Caco-2 (cell line): ENCODE measurements around the gene RRAS2. TPM values are rescaled to one million over a fixed set of nuclear protein-coding genes. Genes with fewer than 3 reads are reported as not detected.

Source experiments
- BruUV-seq: library from RNA; stranded (reverse); fragments of 400-500 nt; replicated peaks from 2 replicates; lab custom pipeline; 2021; lab: Mats Ljungman, UMichigan
- CTCF ChIA-PET: fragments of 300-600 bp; sonication (Branson Sonifier 250); formaldehyde crosslinking; loops from one replicate; lab custom pipeline; 2022; ENCODE audit warnings: antibody characterized with exemption; lab: Charles Lee
- POLR2A ChIA-PET: fragments of 300-600 bp; sonication (Branson Sonifier 250); formaldehyde crosslinking; loops from one replicate; lab custom pipeline; 2022; ENCODE audit warnings: antibody characterized with exemption; lab: Charles Lee
- DNase-seq, 2 experiments: peaks; one replicate each; pipeline versions ENCODE4 v3.0.0 to v3.0.0-alpha.2; 2020 to 2022
- H3K27me3 ChIP-seq: replicated peaks from 2 replicates; pipeline ENCODE4 v1.6.0; 2011; ENCODE audit warnings: low read length; ENCODE audit not compliant: control insufficient read depth, insufficient read depth
- H3K36me3 ChIP-seq: 2 replicates; pipeline ENCODE4 v1.5.1; 2011; ENCODE audit warnings: low read length; ENCODE audit not compliant: control insufficient read depth, insufficient read depth
- H3K4me1 ChIP-seq: fragments of 250-450 bp; sonication (Bioruptor Pico); 2 replicates; pipeline ENCODE4 v1.5.1; 2020; ENCODE audit warnings: mild to moderate bottlenecking
- H3K4me3 ChIP-seq: 2 replicates; pipeline ENCODE4 v1.5.1; 2011; ENCODE audit warnings: low read depth, mild to moderate bottlenecking, control low read depth, low read length
- H3K9me3 ChIP-seq: fragments of 250-450 bp; sonication (Bioruptor Pico); 2 replicates; pipeline ENCODE4 v1.5.1; 2020; ENCODE audit warnings: mild to moderate bottlenecking, moderate library complexity
- H3K27ac Mint-ChIP-seq: one replicate; pipeline ENCODE4 v1.8.0; 2022; ENCODE audit warnings: mixed read lengths; ENCODE audit not compliant: unreplicated experiment
- H3K27me3 Mint-ChIP-seq: one replicate; pipeline ENCODE4 v1.8.0; 2022; ENCODE audit warnings: mixed read lengths; ENCODE audit not compliant: insufficient read depth, unreplicated experiment
- H3K36me3 Mint-ChIP-seq: one replicate; pipeline ENCODE4 v1.8.0; 2022; ENCODE audit warnings: mild to moderate bottlenecking, mixed read lengths; ENCODE audit not compliant: insufficient read depth, unreplicated experiment
- H3K4me1 Mint-ChIP-seq: one replicate; pipeline ENCODE4 v1.8.0; 2022; ENCODE audit warnings: low read depth, mixed read lengths; ENCODE audit not compliant: unreplicated experiment
- H3K4me3 Mint-ChIP-seq: one replicate; pipeline ENCODE4 v1.8.0; 2022; ENCODE audit warnings: mild to moderate bottlenecking, moderate library complexity, mixed read lengths; ENCODE audit not compliant: unreplicated experiment
- H3K9me3 Mint-ChIP-seq: one replicate; pipeline ENCODE4 v1.8.0; 2022; ENCODE audit warnings: mixed read lengths; ENCODE audit not compliant: unreplicated experiment
- CTCF ChIP-seq, 2 experiments: fragments of 200-600 bp in 1 of 2; IDR thresholded peaks; 1 replicate in 1 of 2; 2 replicates in 1 of 2; pipeline versions ENCODE4 v1.5.1 to v1.8.0; 2011 to 2022; ENCODE audit warnings: antibody characterized with exemption in 1 of 2, control low read depth in 1 of 2, inconsistent platforms in 1 of 2, low read depth in 1 of 2, low read length in 1 of 2, mild to moderate bottlenecking in 1 of 2, moderate library complexity in 1 of 2; ENCODE audit not compliant: insufficient read depth in 1 of 2, severe bottlenecking in 1 of 2, unreplicated experiment in 1 of 2
- intact Hi-C: fragments of 100-400 bp; cut with micrococcal nuclease; formaldehyde crosslinking; loops from one replicate; pipeline ENCODE4 v1.10.0; 2022; ENCODE audit not compliant: unreplicated experiment
- total RNA-seq: library from RNA; stranded (reverse); gene quantifications from 2 replicates; pipeline ENCODE4 v1.2.3, GENCODE V29; 2022

The RRAS2 gene
- total RNA-seq, 1 experiment from 2014 or later, result 94.7 TPM

DNA sequence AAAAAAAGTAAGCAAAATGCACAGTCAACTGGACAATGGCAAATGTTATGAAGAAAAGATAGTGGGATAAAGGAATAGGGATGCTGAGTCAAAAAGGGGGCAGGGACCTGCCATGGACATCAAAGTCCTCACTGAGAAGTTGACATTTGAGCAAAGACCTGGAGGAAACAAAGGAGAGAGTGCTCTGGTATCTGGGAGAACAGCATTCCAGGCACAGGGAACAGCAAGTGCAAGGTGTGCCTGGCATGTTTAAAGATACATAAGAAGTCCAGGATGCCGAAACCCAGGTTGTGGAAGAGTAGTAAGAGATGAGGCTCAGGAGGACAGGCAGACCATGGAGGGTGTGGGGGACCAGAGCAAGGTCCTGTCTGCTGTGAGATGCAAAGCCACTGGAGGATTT, 123.3 kb downstream of the RRAS2 start:
- Mint-ChIP-seq H3K4me1 (peaks cover 15% of the 10 kb centered on the region), H3K27ac (no peak overlapping the region), H3K36me3 (no peaks in the 10 kb centered on the region), H3K27me3 (no peaks in the 10 kb centered on the region), H3K9me3 (no peaks in the 10 kb centered on the region), H3K4me3 (no peak overlapping the region)
- H3K36me3 ChIP-seq, result no peaks in the 10 kb centered on the region
- no peaks in the 10 kb centered on the region for H3K27me3 ChIP-seq
- DNase-seq, result no peak
- intact Hi-C loops, result no loop called here
- H3K9me3 ChIP-seq, result no peaks in the 10 kb centered on the region
- TF ChIP-seq CTCF (IDR thresholded peaks at IDR 0.05; ENCODE audit: insufficient read depth in 1 of 2, low read depth in 1 of 2, low read length in 1 of 2, severe bottlenecking in 1 of 2, unreplicated experiment in 1 of 2), result no peak
- no TSS peak for BruUV-seq
- no peak overlapping the region for H3K4me3 ChIP-seq
- ChIA-PET CTCF (no interaction called here), POLR2A (no interaction called here)
- H3K4me1 ChIP-seq, result no peaks in the 10 kb centered on the region

DNA sequence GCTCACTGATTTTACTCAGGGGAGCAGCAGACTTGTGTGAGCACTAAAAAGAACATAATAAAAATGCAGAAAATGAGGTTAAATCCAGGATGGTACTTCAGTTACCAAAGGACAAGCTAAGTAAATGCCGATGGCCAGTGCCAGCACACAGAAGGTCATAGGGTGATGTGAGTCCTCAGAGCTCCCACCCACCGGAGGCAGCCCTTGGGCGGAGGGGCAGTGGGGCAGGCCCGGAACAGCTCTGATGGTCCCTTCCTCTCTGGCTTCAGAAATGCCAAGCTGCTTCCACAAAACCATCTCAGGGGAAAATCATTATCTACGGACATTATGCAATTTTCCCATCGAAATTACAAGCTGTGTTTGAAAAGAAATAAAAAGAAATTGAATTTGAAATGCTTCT, 124.5 kb downstream of the RRAS2 start:
- TF ChIP-seq CTCF (IDR thresholded peaks at IDR 0.05; ENCODE audit: insufficient read depth in 1 of 2, low read depth in 1 of 2, low read length in 1 of 2, severe bottlenecking in 1 of 2, unreplicated experiment in 1 of 2), result no peak
- BruUV-seq, result no TSS peak
- Histone ChIP-seq H3K4me1 (no peaks in the 10 kb centered on the region), H3K4me3 (no peak overlapping the region), H3K36me3 (no peaks in the 10 kb centered on the region), H3K9me3 (no peaks in the 10 kb centered on the region), H3K27me3 (no peaks in the 10 kb centered on the region)
- H3K4me1 Mint-ChIP-seq, result peaks cover 15% of the 10 kb centered on the region
- ChIA-PET POLR2A (no interaction called here), CTCF (no interaction called here)
- no peak overlapping the region for H3K27ac Mint-ChIP-seq
- H3K27me3 Mint-ChIP-seq, result no peaks in the 10 kb centered on the region
- H3K9me3 Mint-ChIP-seq, result no peaks in the 10 kb centered on the region
- intact Hi-C loops, result no loop called here
- H3K4me3 Mint-ChIP-seq, result no peak overlapping the region
- no peaks in the 10 kb centered on the region for H3K36me3 Mint-ChIP-seq
- no peak for DNase-seq

- POLR2A ChIA-PET, result no interaction called here
- DNase-seq, result peak in 1 of 2 experiments; percentile 30
- intact Hi-C loops, result no loop called here
- no peaks in the 10 kb centered on the region for H3K36me3 ChIP-seq
- no peak overlapping the region for H3K27ac Mint-ChIP-seq
- H3K36me3 Mint-ChIP-seq, result no peaks in the 10 kb centered on the region
- no peaks in the 10 kb centered on the region for H3K27me3 ChIP-seq
- no peaks in the 10 kb centered on the region for H3K9me3 ChIP-seq
- TF ChIP-seq CTCF (IDR thresholded peaks at IDR 0.05; ENCODE audit: insufficient read depth in 1 of 2, low read depth in 1 of 2, low read length in 1 of 2, severe bottlenecking in 1 of 2, unreplicated experiment in 1 of 2), result peak; percentile 39 to 56
- no peaks in the 10 kb centered on the region for H3K4me1 ChIP-seq
- CTCF ChIA-PET, result no interaction called here
- BruUV-seq, result no TSS peak
- H3K4me3 ChIP-seq, result no peak overlapping the region
- peaks cover 15% of the 10 kb centered on the region for H3K4me1 Mint-ChIP-seq
- no peaks in the 10 kb centered on the region for H3K27me3 Mint-ChIP-seq
- no peaks in the 10 kb centered on the region for H3K9me3 Mint-ChIP-seq
- H3K4me3 Mint-ChIP-seq, result no peak overlapping the region
Observed at GRCh38 chr11:14232652-14233051, 126.3 kb downstream of the RRAS2 start.
